IMR-90 (cell line): Measurements from ENCODE around the gene C2CD4B. TPM values are rescaled to one million over a fixed set of nuclear protein-coding genes. Genes with fewer than 3 reads are reported as not detected.

Experiments used
- ATAC-seq: fragments of 200-7000 bp; cut with Tn5 transposase; 2 replicates; pipeline ENCODE4 v1.9.1; 2020; ENCODE audit warnings: low read depth, mild to moderate bottlenecking, moderate library complexity
- BruUV-seq: library from RNA; stranded (reverse); fragments of 400-500 nt; replicated peaks from 2 replicates; lab custom pipeline; 2021; lab: Mats Ljungman, UMichigan
- CTCF ChIA-PET: fragments of 300-600 bp; formaldehyde crosslinking; extraction: SDS; loops from one replicate; lab custom pipeline; 2021; ENCODE audit warnings: antibody characterized with exemption; lab: Yijun Ruan, JAX
- POLR2A ChIA-PET: fragments of 300-600 bp; sonication (Branson Sonifier 250); formaldehyde crosslinking; loops from one replicate; lab custom pipeline; 2022; ENCODE audit warnings: antibody characterized with exemption; ENCODE audit not compliant: unreplicated experiment; lab: Charles Lee
- DNase-seq: peaks from one replicate; pipeline ENCODE4 v3.0.0; 2013
- H2AFZ ChIP-seq: replicated peaks from 2 replicates; pipeline ENCODE3; 2013; ENCODE audit warnings: low read length, mild to moderate bottlenecking; ENCODE audit not compliant: poor library complexity
- H2AK5ac ChIP-seq: 2 replicates; pipeline ENCODE4 v1.6.1; 2013; ENCODE audit warnings: low read depth, low read length, inconsistent platforms
- H2AK9ac ChIP-seq: replicated peaks from 2 replicates; pipeline ENCODE3; 2013; ENCODE audit warnings: mild to moderate bottlenecking, low read depth, low read length, moderate library complexity; ENCODE audit not compliant: poor library complexity
- H2BK120ac ChIP-seq: 2 replicates; pipeline ENCODE4 v1.6.1; 2013; ENCODE audit warnings: low read depth, low read length, inconsistent platforms
- H2BK15ac ChIP-seq: 3 replicates; pipeline ENCODE4 v1.6.1; 2013; ENCODE audit warnings: low read depth, low read length, inconsistent platforms
- H2BK20ac ChIP-seq: 2 replicates; pipeline ENCODE4 v1.6.1; 2013; ENCODE audit warnings: low read depth, mild to moderate bottlenecking, inconsistent platforms, low read length, moderate library complexity
- H2BK5ac ChIP-seq: 2 replicates; pipeline ENCODE4 v1.6.1; 2013; ENCODE audit warnings: mild to moderate bottlenecking, low read depth, low read length, inconsistent platforms; ENCODE audit not compliant: poor library complexity, severe bottlenecking
- H3K14ac ChIP-seq: replicated peaks from 2 replicates; pipeline ENCODE4 v1.6.1; 2013; ENCODE audit warnings: low read depth, low read length, inconsistent platforms
- H3K18ac ChIP-seq: 2 replicates; pipeline ENCODE4 v1.6.1; 2013; ENCODE audit warnings: low read depth, low read length, control low read depth
- H3K23ac ChIP-seq: 2 replicates; pipeline ENCODE4 v1.6.1; 2013; ENCODE audit warnings: low read depth, low read length, inconsistent platforms
- H3K27ac ChIP-seq: 2 replicates; pipeline ENCODE4 v1.5.1; 2013; ENCODE audit warnings: mild to moderate bottlenecking, control low read depth, low read length; ENCODE audit not compliant: insufficient read depth
- H3K27me3 ChIP-seq: 2 replicates; pipeline ENCODE4 v1.6.1; 2013; ENCODE audit warnings: low read length; ENCODE audit not compliant: control insufficient read depth, insufficient read depth
- H3K36me3 ChIP-seq: 2 replicates; pipeline ENCODE4 v1.6.1; 2013; ENCODE audit warnings: low read length, mixed read lengths; ENCODE audit not compliant: control insufficient read depth, insufficient read depth
- H3K4ac ChIP-seq: 2 replicates; pipeline ENCODE4 v1.6.1; 2013; ENCODE audit warnings: low read depth, low read length, inconsistent platforms
- H3K4me1 ChIP-seq: 2 replicates; pipeline ENCODE4 v1.6.1; 2013; ENCODE audit warnings: low read length, mixed read lengths; ENCODE audit not compliant: control insufficient read depth, insufficient read depth
- H3K4me2 ChIP-seq: 2 replicates; pipeline ENCODE4 v1.6.1; 2013; ENCODE audit warnings: low read depth, mild to moderate bottlenecking, control low read depth, low read length, moderate library complexity
- H3K4me3 ChIP-seq: 2 replicates; pipeline ENCODE4 v1.5.1; 2013; ENCODE audit warnings: low read depth, mild to moderate bottlenecking, control low read depth, low read length, moderate library complexity; ENCODE audit not compliant: insufficient read depth
- H3K56ac ChIP-seq: 2 replicates; pipeline ENCODE4 v1.6.1; 2013; ENCODE audit warnings: low read length, inconsistent platforms; ENCODE audit not compliant: insufficient read depth; ENCODE audit errors: extremely low read depth
- H3K79me1 ChIP-seq, 2 experiments: 2 replicates each; pipeline ENCODE4 v1.6.1; 2013; ENCODE audit warnings: low read length in 2 of 2, inconsistent platforms in 1 of 2, low read depth in 1 of 2
- H3K9ac ChIP-seq: 2 replicates; pipeline ENCODE4 v1.6.1; 2013; ENCODE audit warnings: low read depth, low read length, control low read depth
- H3K9me1 ChIP-seq: 2 replicates; pipeline ENCODE4 v1.6.1; 2013; ENCODE audit warnings: low read length, inconsistent platforms; ENCODE audit not compliant: insufficient read depth
- H3K9me3 ChIP-seq: 2 replicates; pipeline ENCODE4 v1.6.1; 2013; ENCODE audit warnings: low read length; ENCODE audit not compliant: control insufficient read depth, insufficient read depth
- H4K20me1 ChIP-seq: 2 replicates; pipeline ENCODE4 v1.6.1; 2013; ENCODE audit warnings: low read length, inconsistent platforms; ENCODE audit not compliant: insufficient read depth
- H4K5ac ChIP-seq: 2 replicates; pipeline ENCODE4 v1.6.1; 2013; ENCODE audit warnings: mild to moderate bottlenecking, low read depth, low read length, control low read depth
- H4K8ac ChIP-seq, 2 experiments: 2 replicates each; pipeline ENCODE4 v1.6.1; 2013; ENCODE audit warnings: low read depth in 2 of 2, low read length in 2 of 2, control low read depth in 1 of 2, inconsistent platforms in 1 of 2
- H4K91ac ChIP-seq: 2 replicates; pipeline ENCODE4 v1.6.1; 2013; ENCODE audit warnings: low read depth, low read length, inconsistent platforms; ENCODE audit not compliant: insufficient read depth
- BHLHE40 ChIP-seq: fragments of 150-350 bp; IDR thresholded peaks from 2 replicates; pipeline ENCODE4 v1.6.1; 2016; ENCODE audit warnings: mild to moderate bottlenecking, low read depth, low read length
- CHD1 ChIP-seq: IDR thresholded peaks from 2 replicates; pipeline ENCODE4 v1.6.1; 2012; ENCODE audit warnings: low read depth, low read length, improper control_type of control experiment
- CTCF ChIP-seq: conservative IDR thresholded peaks from 2 replicates; pipeline ENCODE4 v1.5.1; 2012; ENCODE audit warnings: mild to moderate bottlenecking, low read depth, low read length, improper control_type of control experiment
- ELK1 ChIP-seq: fragments of 150-350 bp; IDR thresholded peaks from 2 replicates; pipeline ENCODE4 v1.6.1; 2016; ENCODE audit warnings: low read depth, mild to moderate bottlenecking, low read length, moderate library complexity, borderline replicate concordance
- FOS ChIP-seq: fragments of 150-350 bp; IDR thresholded peaks from 2 replicates; pipeline ENCODE4 v1.6.1; 2016; ENCODE audit warnings: low read depth, low read length
- MAFK ChIP-seq: IDR thresholded peaks from 2 replicates; pipeline ENCODE4 v1.6.1; 2012; ENCODE audit warnings: low read depth, low read length, improper control_type of control experiment
- MXI1 ChIP-seq: IDR thresholded peaks from 2 replicates; pipeline ENCODE4 v1.6.1; 2012; ENCODE audit warnings: low read depth, mild to moderate bottlenecking, low read length, moderate library complexity, borderline replicate concordance
- NFE2L2 ChIP-seq: fragments of 150-350 bp; IDR thresholded peaks from 2 replicates; pipeline ENCODE4 v1.6.1; 2016; ENCODE audit warnings: low read depth, mild to moderate bottlenecking, low read length
- RAD21 ChIP-seq: IDR thresholded peaks from 2 replicates; pipeline ENCODE4 v1.6.1; 2012; ENCODE audit warnings: low read length, improper control_type of control experiment
- RCOR1 ChIP-seq: IDR thresholded peaks from 2 replicates; pipeline ENCODE4 v1.6.1; 2012; ENCODE audit warnings: mild to moderate bottlenecking, low read length, improper control_type of control experiment; ENCODE audit not compliant: insufficient replicate concordance
- SMC3 ChIP-seq: fragments of 150-350 bp; IDR thresholded peaks from 2 replicates; pipeline ENCODE4 v1.6.1; 2016; ENCODE audit warnings: low read depth, mild to moderate bottlenecking, antibody characterized with exemption, low read length, moderate library complexity
- WGBS, 2 experiments: methylation state at CpG; one replicate each; pipeline versions ENCODE4 v1.1.5 to v1.1.7; 2013; ENCODE audit warnings: missing lambda C conversion rate in 2 of 2; ENCODE audit not compliant: insufficient read length in 1 of 2; ENCODE audit errors: extremely low coverage in 2 of 2; 5-methylcytosine and 5-hydroxymethylcytosine counted together
- dilution Hi-C: fragments of 300-500 bp; cut with HindIII; formaldehyde crosslinking; loops from one replicate; pipeline ENCODE4 v1.14.3; 2018; ENCODE audit warnings: low sequenced_read_pairs; ENCODE audit not compliant: unreplicated experiment
- in situ Hi-C: fragments of 300-500 bp; cut with MboI; formaldehyde crosslinking; loops from 3 replicates; pipeline ENCODE4 v1.14.3; 2019; ENCODE audit warnings: low sequenced_read_pairs, inconsistent platforms, mixed read lengths
- intact Hi-C: fragments of 100-400 bp; cut with micrococcal nuclease; formaldehyde crosslinking; loops from 2 replicates; pipeline ENCODE4 v1.10.0; 2022
- polyA plus RNA-seq, 3 experiments: library from polyadenylated mRNA; depleted of rRNA; stranded (reverse); fragments of >200 nt; gene quantifications; 2 replicates each; pipeline ENCODE4 v1.2.3, GENCODE V29; 2012; ENCODE audit warnings: low replicate concordance in 1 of 3
- total RNA-seq: library from RNA; depleted of rRNA; stranded (reverse); fragments of >200 nt; gene quantifications from 2 replicates; pipeline ENCODE4 v1.2.3, GENCODE V29; 2012

C2CD4B gene
- total and polyA plus RNA-seq, 2 of the 4 experiments (the other 2 are of a cell fraction) = not detected

- Histone ChIP-seq H2BK15ac (no peak overlapping the region), H4K20me1 (no peaks in the 10 kb centered on the region), H3K4me2 (no peak overlapping the region), H3K9me1 (no peaks in the 10 kb centered on the region), H3K23ac (no peak overlapping the region), H3K4me1 (no peaks in the 10 kb centered on the region), H4K8ac (no peak overlapping the region), H2BK120ac (no peak overlapping the region), H4K5ac (no peak overlapping the region), H3K4me3 (no peak overlapping the region), H4K91ac (no peak overlapping the region), H3K36me3 (no peaks in the 10 kb centered on the region), H3K79me1 (no peaks in the 10 kb centered on the region), H2BK5ac (no peak overlapping the region), H3K9ac (no peak overlapping the region), H3K9me3 (no peaks in the 10 kb centered on the region), H3K14ac (no peak overlapping the region), H3K18ac (no peak overlapping the region), H2AFZ (no peak overlapping the region), H2AK9ac (no peak overlapping the region), H3K56ac (no peak overlapping the region), H2AK5ac (no peak overlapping the region), H2BK20ac (no peak overlapping the region), H3K27ac (no peak overlapping the region), H3K4ac (no peak overlapping the region), H3K27me3 (peaks cover 7% of the 10 kb centered on the region; the same call in 1 of the 2 replicates)
- TF ChIP-seq CTCF (no peak), NFE2L2 (no peak), SMC3 (no peak), CHD1 (no peak), FOS (no peak), RCOR1 (no peak), MAFK (no peak), BHLHE40 (no peak), RAD21 (no peak), MXI1 (no peak), ELK1 (no peak)
- BruUV-seq = no TSS peak
- ATAC-seq = no peak
- intact Hi-C loops = no loop called here
- POLR2A ChIA-PET = no interaction called here
- in situ Hi-C loops = no loop called here
- CTCF ChIA-PET = no interaction called here
- WGBS, 2 experiments = no CpG with 5 or more reads among the region's 2 CpGs
- no peak for DNase-seq
- dilution Hi-C loops = no loop called here
These were observed 25.2 kb upstream of the C2CD4B start for GRCh38 chr15:62190274-62190673.
